ENCODE results near the gene CFAP410. TPM values are rescaled to one million over a fixed set of nuclear protein-coding genes. Genes with fewer than 3 reads are reported as not detected.

Gene CFAP410
- polyA plus RNA-seq, 1 donor from 2014 or later: 36.5 TPM

DNA sequence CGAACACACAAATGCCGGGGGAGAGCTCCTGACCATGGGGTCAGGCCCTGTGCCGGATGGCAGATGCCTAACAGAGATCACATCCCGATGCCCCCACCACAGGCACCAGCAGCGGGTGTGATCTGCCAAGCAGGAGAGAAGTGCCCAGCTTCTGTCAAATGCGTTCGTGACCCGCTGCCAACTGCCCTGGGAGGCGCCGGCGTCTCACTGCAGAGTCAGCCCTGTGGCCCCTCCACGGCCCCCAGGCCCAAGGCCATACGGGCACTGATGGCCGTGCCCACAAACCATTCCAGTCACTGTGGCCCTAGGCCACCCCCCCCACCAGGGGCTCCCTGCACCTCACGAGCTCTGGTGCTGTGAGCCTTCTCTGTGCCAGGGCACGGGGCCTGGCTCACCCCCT is 8.0 kb downstream of the CFAP410 start:
- Histone ChIP-seq H3K27ac (ENCODE audit: low read length) (no peak overlapping the region), H2AFZ (ENCODE audit: low read depth, low read length) (no peak overlapping the region), H3K9me2 (ENCODE audit: insufficient read depth, low read length) (no peaks in the 10 kb centered on the region), H3K4me2 (ENCODE audit: low read length) (no peak overlapping the region), H3K36me3 (ENCODE audit: insufficient read depth, low read length) (no peaks in the 10 kb centered on the region), H3F3A (ENCODE audit: insufficient read depth, low read length, poor library complexity, severe bottlenecking) (no peaks in the 10 kb centered on the region), H3K27me3 (ENCODE audit: insufficient read depth, low read depth, low read length) (no peaks in the 10 kb centered on the region), H4K20me1 (ENCODE audit: insufficient read depth) (no peaks in the 10 kb centered on the region), H3K79me2 (replicated peaks; ENCODE audit: insufficient read depth, low read length) (no peaks in the 10 kb centered on the region), H3K4me3 (ENCODE audit: low read length) (no peak overlapping the region), H3K9me3 (ENCODE audit: low read length) (no peaks in the 10 kb centered on the region), H3K9ac (ENCODE audit: low read length) (no peak overlapping the region)
- TF ChIP-seq MXI1 (conservative IDR thresholded peaks at IDR 0.05; ENCODE audit: poor library complexity, severe bottlenecking) (no peak), POLR2AphosphoS5 (IDR thresholded peaks at IDR 0.05) (no peak), SMC3 (conservative IDR thresholded peaks at IDR 0.05; ENCODE audit: poor library complexity) (no peak), RAD21 (conservative IDR thresholded peaks at IDR 0.05) (no peak), EP300 (conservative IDR thresholded peaks at IDR 0.05; ENCODE audit: poor library complexity, severe bottlenecking) (no peak), TAF1 (IDR thresholded peaks at IDR 0.05; ENCODE audit: low read depth) (no peak), EZH2 (IDR thresholded peaks at IDR 0.05; ENCODE audit: borderline replicate concordance, insufficient read depth, low read length, poor library complexity, severe bottlenecking) (no peak)
- TF ChIP-seq, protein P1, sequence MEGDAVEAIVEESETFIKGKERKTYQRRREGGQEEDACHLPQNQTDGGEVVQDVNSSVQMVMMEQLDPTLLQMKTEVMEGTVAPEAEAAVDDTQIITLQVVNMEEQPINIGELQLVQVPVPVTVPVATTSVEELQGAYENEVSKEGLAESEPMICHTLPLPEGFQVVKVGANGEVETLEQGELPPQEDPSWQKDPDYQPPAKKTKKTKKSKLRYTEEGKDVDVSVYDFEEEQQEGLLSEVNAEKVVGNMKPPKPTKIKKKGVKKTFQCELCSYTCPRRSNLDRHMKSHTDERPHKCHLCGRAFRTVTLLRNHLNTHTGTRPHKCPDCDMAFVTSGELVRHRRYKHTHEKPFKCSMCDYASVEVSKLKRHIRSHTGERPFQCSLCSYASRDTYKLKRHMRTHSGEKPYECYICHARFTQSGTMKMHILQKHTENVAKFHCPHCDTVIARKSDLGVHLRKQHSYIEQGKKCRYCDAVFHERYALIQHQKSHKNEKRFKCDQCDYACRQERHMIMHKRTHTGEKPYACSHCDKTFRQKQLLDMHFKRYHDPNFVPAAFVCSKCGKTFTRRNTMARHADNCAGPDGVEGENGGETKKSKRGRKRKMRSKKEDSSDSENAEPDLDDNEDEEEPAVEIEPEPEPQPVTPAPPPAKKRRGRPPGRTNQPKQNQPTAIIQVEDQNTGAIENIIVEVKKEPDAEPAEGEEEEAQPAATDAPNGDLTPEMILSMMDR (IDR thresholded peaks at IDR 0.05; ENCODE audit: poor library complexity, severe bottlenecking): no peak

DNA sequence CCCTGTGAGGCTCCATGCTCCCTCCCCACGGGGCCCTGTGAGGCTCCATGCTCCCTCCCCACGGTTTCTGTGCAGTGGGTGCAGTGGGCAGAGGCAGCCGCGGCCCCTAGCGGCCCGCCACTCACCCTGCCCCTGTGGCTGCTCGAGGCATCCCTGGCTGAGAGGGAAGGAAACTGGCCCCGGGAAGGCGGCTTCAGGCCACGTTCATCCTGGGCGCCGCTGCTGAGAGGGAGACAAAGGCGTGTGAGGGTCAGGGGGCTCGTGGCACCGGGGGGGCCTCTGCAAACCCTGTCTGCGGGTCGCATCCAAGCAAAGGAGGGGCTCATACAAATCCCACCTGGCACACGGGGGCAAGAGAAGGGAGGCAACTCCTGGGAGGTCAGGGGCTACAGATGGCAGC is 8.5 kb downstream of the CFAP410 start:
- H3K9me2 ChIP-seq (ENCODE audit: insufficient read depth, low read length): no peaks in the 10 kb centered on the region
- H3K36me3 ChIP-seq (ENCODE audit: insufficient read depth, low read length): no peaks in the 10 kb centered on the region
- TF ChIP-seq POLR2AphosphoS5 (IDR thresholded peaks at IDR 0.05): no peak
- no peaks in the 10 kb centered on the region for H3F3A ChIP-seq (ENCODE audit: insufficient read depth, low read length, poor library complexity, severe bottlenecking)
- no peaks in the 10 kb centered on the region for H4K20me1 ChIP-seq (ENCODE audit: insufficient read depth)
- H3K4me2 ChIP-seq (ENCODE audit: low read length): no peak overlapping the region
- no peak overlapping the region for H2AFZ ChIP-seq (ENCODE audit: low read depth, low read length)
- no peaks in the 10 kb centered on the region for H3K27me3 ChIP-seq (ENCODE audit: insufficient read depth, low read depth, low read length)
- no peaks in the 10 kb centered on the region for H3K79me2 ChIP-seq (replicated peaks; ENCODE audit: insufficient read depth, low read length)
- no peaks in the 10 kb centered on the region for H3K9me3 ChIP-seq (ENCODE audit: low read length)
- no peak overlapping the region for H3K4me3 ChIP-seq (ENCODE audit: low read length)
- H3K27ac ChIP-seq (ENCODE audit: low read length): no peak overlapping the region
- H3K9ac ChIP-seq (ENCODE audit: low read length): no peak overlapping the region

DNA sequence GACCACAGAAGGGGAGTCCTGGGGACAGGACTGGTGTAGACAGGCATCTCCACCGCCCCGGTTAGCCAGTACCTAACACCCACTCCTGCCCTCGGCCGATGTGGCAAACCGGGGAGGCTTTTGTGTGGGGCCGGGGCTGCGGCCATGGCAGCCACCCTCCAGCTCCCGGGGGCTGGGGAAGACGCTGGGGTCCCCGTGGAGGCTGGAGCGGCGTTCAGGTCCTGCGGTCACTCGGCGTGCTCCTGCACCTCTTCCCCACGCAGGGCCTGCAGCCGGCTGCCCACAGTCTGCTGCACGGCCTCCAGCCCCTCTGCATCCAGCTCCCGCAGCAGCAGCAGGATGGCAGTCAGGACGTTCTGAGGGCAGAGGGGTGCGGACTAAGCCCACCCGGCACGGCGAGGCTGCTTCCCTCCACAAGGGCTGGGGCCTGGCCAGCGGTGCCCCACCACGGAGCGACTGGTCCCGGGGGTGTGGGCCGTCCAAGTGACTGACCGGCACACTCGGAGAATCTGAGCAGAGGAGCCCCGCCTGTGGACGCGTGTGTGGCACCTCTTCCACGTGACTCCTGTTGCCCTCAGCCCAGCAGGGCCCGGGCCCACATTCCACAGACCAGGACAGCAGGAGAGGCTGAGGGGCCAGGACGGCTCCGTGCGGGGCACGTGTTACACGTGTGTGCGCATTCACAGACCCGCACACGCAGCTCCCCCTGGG is 9.1 kb downstream of the CFAP410 start:
- TF ChIP-seq SMC3 (conservative IDR thresholded peaks at IDR 0.05; ENCODE audit: poor library complexity) (no peak), EP300 (conservative IDR thresholded peaks at IDR 0.05; ENCODE audit: poor library complexity, severe bottlenecking) (no peak), TAF1 (IDR thresholded peaks at IDR 0.05; ENCODE audit: low read depth) (no peak), MXI1 (conservative IDR thresholded peaks at IDR 0.05; ENCODE audit: poor library complexity, severe bottlenecking) (no peak), RAD21 (conservative IDR thresholded peaks at IDR 0.05) (no peak)
- no peaks in the 10 kb centered on the region for H3K9me3 ChIP-seq (ENCODE audit: low read length)

More for the DNA sequence above, 9.1 kb downstream of the CFAP410 start:
- no peaks in the 10 kb centered on the region for H3K27me3 ChIP-seq (ENCODE audit: insufficient read depth, low read depth, low read length)
- no peaks in the 10 kb centered on the region for H3K9me2 ChIP-seq (ENCODE audit: insufficient read depth, low read length)
- no peak overlapping the region for H3K27ac ChIP-seq (ENCODE audit: low read length)
- H3K79me2 ChIP-seq (replicated peaks; ENCODE audit: insufficient read depth, low read length): no peaks in the 10 kb centered on the region
- H3K4me2 ChIP-seq (ENCODE audit: low read length): no peak overlapping the region
- H3F3A ChIP-seq (ENCODE audit: insufficient read depth, low read length, poor library complexity, severe bottlenecking): no peaks in the 10 kb centered on the region
- H3K36me3 ChIP-seq (ENCODE audit: insufficient read depth, low read length): no peaks in the 10 kb centered on the region
- H3K9ac ChIP-seq (ENCODE audit: low read length): no peak overlapping the region
- H4K20me1 ChIP-seq (ENCODE audit: insufficient read depth): no peaks in the 10 kb centered on the region
- no peak overlapping the region for H2AFZ ChIP-seq (ENCODE audit: low read depth, low read length)
- H3K4me3 ChIP-seq (ENCODE audit: low read length): no peak overlapping the region

Measured in neural cell (in vitro differentiated cells).